ENCODE measurements around the gene JUN. TPM values are rescaled to one million over a fixed set of nuclear protein-coding genes. Genes with fewer than 3 reads are reported as not detected.
"Not testable (repeated sequence)": the region's sequence is repeated elsewhere in the genome, so short reads cannot be mapped to it uniquely, and the experiment has no call there.

The JUN gene
- total and polyA plus RNA-seq, 4 donors = 31.3 to 275 (median 108) TPM

GRCh38 chr1:58803858-58804257 lies 20.0 kb upstream of the JUN start:
- no peak overlapping the region for H3K4me3 ChIP-seq (ENCODE audit: low read length in 2 of 2)
- peaks cover 0 to 1% of the 10 kb centered on the region in 2 donors for H3K36me3 ChIP-seq (ENCODE audit: control insufficient read depth in 1 of 2, insufficient read depth in 2 of 2, low read length in 1 of 2)
- intact Hi-C loops (cut with DNase I) = no loop called here
- no peak overlapping the region for H3K27ac ChIP-seq (ENCODE audit: low read depth in 1 of 2, low read length in 2 of 2)
- no peak for DNase-seq
- WGBS, 2 donors = 92 to 93% methylated on average over 2 of the region's 2 CpGs
- H3K9me3 ChIP-seq (ENCODE audit: control insufficient read depth, low read length) = no peaks in the 10 kb centered on the region
- H3K27me3 ChIP-seq (ENCODE audit: control insufficient read depth in 1 of 2, insufficient read depth in 2 of 2, low read length in 1 of 2) = no peaks in the 10 kb centered on the region
- ATAC-seq (ENCODE audit: low FRiP score) = no peak
- no peaks in the 10 kb centered on the region for H3K4me1 ChIP-seq (ENCODE audit: control insufficient read depth in 1 of 2, insufficient read depth in 2 of 2, low read length in 2 of 2)

- Histone ChIP-seq H3K27ac (ENCODE audit: low read depth in 1 of 2, low read length in 2 of 2) (no peak overlapping the region), H3K4me3 (ENCODE audit: low read length in 2 of 2) (no peak overlapping the region), H3K9me3 (ENCODE audit: control insufficient read depth, low read length) (no peaks in the 10 kb centered on the region), H3K36me3 (ENCODE audit: control insufficient read depth in 1 of 2, insufficient read depth in 2 of 2, low read length in 1 of 2) (peaks cover 0 to 1% of the 10 kb centered on the region in 2 donors), H3K27me3 (ENCODE audit: control insufficient read depth in 1 of 2, insufficient read depth in 2 of 2, low read length in 1 of 2) (no peaks in the 10 kb centered on the region), H3K4me1 (ENCODE audit: control insufficient read depth in 1 of 2, insufficient read depth in 2 of 2, low read length in 2 of 2) (no peaks in the 10 kb centered on the region)
- WGBS, 2 donors = 82 to 87% methylated on average over 5 of the region's 5 CpGs
- intact Hi-C loops (cut with DNase I) = no loop called here
- ATAC-seq (ENCODE audit: low FRiP score) (no peak), DNase-seq (no peak)
Measured at GRCh38 chr1:58802640-58803399, 19.0 kb upstream of the JUN start.

DNA sequence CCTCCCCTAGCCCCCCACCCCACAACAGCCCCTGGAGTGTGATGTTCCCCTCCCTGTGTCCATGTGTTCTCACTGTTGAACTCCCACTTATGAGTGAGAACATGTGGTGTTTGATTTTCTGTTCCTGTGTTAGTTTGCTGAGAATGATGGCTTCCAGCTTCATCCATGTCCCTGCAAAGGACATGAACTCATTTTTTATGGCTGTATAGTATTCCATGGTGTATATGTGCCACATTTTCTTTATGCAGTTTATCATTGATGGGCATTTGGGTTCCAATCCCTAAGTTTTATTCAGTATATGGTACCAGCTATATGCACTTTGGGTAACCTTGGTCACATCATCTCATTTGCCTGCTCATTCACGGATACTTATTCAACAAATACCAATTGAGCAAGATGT lies 17.4 kb upstream of the JUN start:
- H3K36me3 ChIP-seq (ENCODE audit: control insufficient read depth in 1 of 2, insufficient read depth in 2 of 2, low read length in 1 of 2); H3K9me3 ChIP-seq (ENCODE audit: control insufficient read depth, low read length); ATAC-seq (ENCODE audit: low FRiP score); H3K4me3 ChIP-seq (ENCODE audit: low read length in 2 of 2); H3K4me1 ChIP-seq (ENCODE audit: control insufficient read depth in 1 of 2, insufficient read depth in 2 of 2, low read length in 2 of 2); DNase-seq; intact Hi-C loops (cut with DNase I); H3K27me3 ChIP-seq (ENCODE audit: control insufficient read depth in 1 of 2, insufficient read depth in 2 of 2, low read length in 1 of 2); H3K27ac ChIP-seq (ENCODE audit: low read depth in 1 of 2, low read length in 2 of 2): not testable (repeated sequence)
- WGBS, 2 donors = 99 to 100% methylated on average over 1 of the region's 1 CpG

DNA sequence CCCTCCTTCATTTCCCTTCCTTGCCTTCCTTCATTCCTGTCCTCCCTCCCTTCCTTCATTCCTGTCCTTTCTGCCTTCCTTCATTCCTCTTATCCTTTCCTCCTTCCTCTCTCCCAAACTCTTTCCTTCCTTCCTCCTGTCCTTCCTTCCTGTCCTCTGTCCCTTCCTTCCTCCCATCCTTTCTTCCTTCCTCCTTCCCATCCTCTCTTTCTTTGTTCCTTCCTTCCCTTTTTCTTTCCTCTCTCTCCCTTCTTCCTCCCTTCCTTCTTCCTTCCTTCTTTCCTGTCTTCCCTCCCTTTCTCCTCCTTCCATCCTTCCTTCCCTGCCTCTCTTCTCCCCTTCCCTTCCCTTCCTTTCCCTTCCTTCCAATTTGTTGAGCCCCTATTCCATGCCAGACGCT lies 15.8 kb upstream of the JUN start:
- H3K36me3 ChIP-seq (ENCODE audit: control insufficient read depth in 1 of 2, insufficient read depth in 2 of 2, low read length in 1 of 2) = no peaks in the 10 kb centered on the region
- H3K4me1 ChIP-seq (ENCODE audit: control insufficient read depth in 1 of 2, insufficient read depth in 2 of 2, low read length in 2 of 2) = no peaks in the 10 kb centered on the region
- no peak overlapping the region for H3K27ac ChIP-seq (ENCODE audit: low read depth in 1 of 2, low read length in 2 of 2)
- H3K9me3 ChIP-seq (ENCODE audit: control insufficient read depth, low read length) = no peaks in the 10 kb centered on the region
- no peak for DNase-seq
- no peak overlapping the region for H3K4me3 ChIP-seq (ENCODE audit: low read length in 2 of 2)
- no peak for ATAC-seq (ENCODE audit: low FRiP score)
- intact Hi-C loops (cut with DNase I) = no loop called here
- WGBS, 2 donors = 89 to 96% methylated on average over 1 of the region's 1 CpG
- H3K27me3 ChIP-seq (ENCODE audit: control insufficient read depth in 1 of 2, insufficient read depth in 2 of 2, low read length in 1 of 2) = no peaks in the 10 kb centered on the region

GRCh38 chr1:58798910-58799442 lies 15.1 kb upstream of the JUN start:
- Histone ChIP-seq H3K9me3 (ENCODE audit: control insufficient read depth, low read length) (no peaks in the 10 kb centered on the region), H3K27ac (ENCODE audit: low read depth in 1 of 2, low read length in 2 of 2) (no peak overlapping the region), H3K36me3 (ENCODE audit: control insufficient read depth in 1 of 2, insufficient read depth in 2 of 2, low read length in 1 of 2) (no peaks in the 10 kb centered on the region), H3K4me1 (ENCODE audit: control insufficient read depth in 1 of 2, insufficient read depth in 2 of 2, low read length in 2 of 2) (no peaks in the 10 kb centered on the region), H3K27me3 (ENCODE audit: control insufficient read depth in 1 of 2, insufficient read depth in 2 of 2, low read length in 1 of 2) (no peaks in the 10 kb centered on the region), H3K4me3 (ENCODE audit: low read length in 2 of 2) (no peak overlapping the region)
- intact Hi-C loops (cut with DNase I) = no loop called here
- WGBS, 2 donors = 94 to 96% methylated on average over 1 of the region's 1 CpG
- ATAC-seq (ENCODE audit: low FRiP score) (no peak), DNase-seq (no peak)

- DNase-seq (no peak), ATAC-seq (ENCODE audit: low FRiP score) (no peak)
- Histone ChIP-seq H3K36me3 (ENCODE audit: control insufficient read depth in 1 of 2, insufficient read depth in 2 of 2, low read length in 1 of 2) (no peaks in the 10 kb centered on the region), H3K27me3 (ENCODE audit: control insufficient read depth in 1 of 2, insufficient read depth in 2 of 2, low read length in 1 of 2) (no peaks in the 10 kb centered on the region), H3K4me1 (ENCODE audit: control insufficient read depth in 1 of 2, insufficient read depth in 2 of 2, low read length in 2 of 2) (no peaks in the 10 kb centered on the region), H3K4me3 (ENCODE audit: low read length in 2 of 2) (no peak overlapping the region), H3K9me3 (ENCODE audit: control insufficient read depth, low read length) (no peaks in the 10 kb centered on the region), H3K27ac (ENCODE audit: low read depth in 1 of 2, low read length in 2 of 2) (no peak overlapping the region)
- intact Hi-C loops (cut with DNase I) = no loop called here
Measured at GRCh38 chr1:58796416-58796815, 12.6 kb upstream of the JUN start.

GRCh38 chr1:58794585-58794984 lies 10.7 kb upstream of the JUN start:
- H3K27ac ChIP-seq (ENCODE audit: low read depth in 1 of 2, low read length in 2 of 2) = no peak overlapping the region
- no peaks in the 10 kb centered on the region for H3K9me3 ChIP-seq (ENCODE audit: control insufficient read depth, low read length)
- H3K36me3 ChIP-seq (ENCODE audit: control insufficient read depth in 1 of 2, insufficient read depth in 2 of 2, low read length in 1 of 2) = no peaks in the 10 kb centered on the region
- no peak overlapping the region for H3K4me3 ChIP-seq (ENCODE audit: low read length in 2 of 2)
- DNase-seq = no peak
- no peaks in the 10 kb centered on the region for H3K27me3 ChIP-seq (ENCODE audit: control insufficient read depth in 1 of 2, insufficient read depth in 2 of 2, low read length in 1 of 2)
- ATAC-seq (ENCODE audit: low FRiP score) = no peak
- H3K4me1 ChIP-seq (ENCODE audit: control insufficient read depth in 1 of 2, insufficient read depth in 2 of 2, low read length in 2 of 2) = no peaks in the 10 kb centered on the region
- intact Hi-C loops (cut with DNase I) = no loop called here
- 92 to 94% methylated on average over 3 of the region's 3 CpGs for WGBS, 2 donors

DNA sequence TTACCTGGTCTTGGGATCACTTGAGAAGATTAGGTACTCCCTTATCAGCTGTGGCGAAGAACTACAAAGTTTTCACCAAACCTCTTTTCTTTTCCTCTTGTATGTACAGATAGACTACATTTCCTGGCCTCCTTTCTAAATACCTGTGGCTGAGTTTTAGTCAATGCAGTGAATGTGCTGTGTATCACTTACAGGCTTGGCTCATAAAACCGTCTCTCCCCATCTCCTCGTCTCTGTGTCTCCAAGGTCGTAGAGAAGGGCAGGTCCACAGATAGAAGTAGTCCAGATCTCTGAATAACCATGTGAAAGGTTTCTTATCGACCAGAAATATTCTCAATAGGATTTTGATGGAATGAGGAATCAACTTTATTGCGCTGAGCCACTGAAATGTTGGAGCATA lies 9.0 kb upstream of the JUN start:
- Histone ChIP-seq H3K36me3 (ENCODE audit: control insufficient read depth in 1 of 2, insufficient read depth in 2 of 2, low read length in 1 of 2) (no peaks in the 10 kb centered on the region), H3K4me1 (ENCODE audit: control insufficient read depth in 1 of 2, insufficient read depth in 2 of 2, low read length in 2 of 2) (no peaks in the 10 kb centered on the region), H3K27me3 (ENCODE audit: control insufficient read depth in 1 of 2, insufficient read depth in 2 of 2, low read length in 1 of 2) (no peaks in the 10 kb centered on the region), H3K9me3 (ENCODE audit: control insufficient read depth, low read length) (no peaks in the 10 kb centered on the region), H3K27ac (ENCODE audit: low read depth in 1 of 2, low read length in 2 of 2) (no peak overlapping the region), H3K4me3 (ENCODE audit: low read length in 2 of 2) (no peak overlapping the region)
- 94 to 96% methylated on average over 6 of the region's 6 CpGs for WGBS, 2 donors
- DNase-seq (no peak), ATAC-seq (ENCODE audit: low FRiP score) (no peak)
- intact Hi-C loops (cut with DNase I) = no loop called here

- H3K36me3 ChIP-seq (ENCODE audit: control insufficient read depth in 1 of 2, insufficient read depth in 2 of 2, low read length in 1 of 2) = no peaks in the 10 kb centered on the region
- no peak overlapping the region for H3K4me3 ChIP-seq (ENCODE audit: low read length in 2 of 2)
- no peaks in the 10 kb centered on the region for H3K27me3 ChIP-seq (ENCODE audit: control insufficient read depth in 1 of 2, insufficient read depth in 2 of 2, low read length in 1 of 2)
- 83 to 88% methylated on average over 1 of the region's 1 CpG for WGBS, 2 donors
- H3K9me3 ChIP-seq (ENCODE audit: control insufficient read depth, low read length) = no peaks in the 10 kb centered on the region
- no peak overlapping the region for H3K27ac ChIP-seq (ENCODE audit: low read depth in 1 of 2, low read length in 2 of 2)
- ATAC-seq (ENCODE audit: low FRiP score) (no peak), DNase-seq (no peak)
- intact Hi-C loops (cut with DNase I) = no loop called here
- H3K4me1 ChIP-seq (ENCODE audit: control insufficient read depth in 1 of 2, insufficient read depth in 2 of 2, low read length in 2 of 2) = no peaks in the 10 kb centered on the region
Measured at GRCh38 chr1:58791106-58791505, 7.3 kb upstream of the JUN start.

All from aorta (tissue), 5 donors.